HFFc6 (cell line): ENCODE data around the gene VPS26B. TPM values are rescaled to one million over a fixed set of nuclear protein-coding genes. Genes with fewer than 3 reads are reported as not detected.
"Not testable (repeated sequence)": the region's sequence is repeated elsewhere in the genome, so short reads cannot be mapped to it uniquely, and the experiment has no call there.

Experiments used
- DNase-seq: peaks from one replicate; pipeline ENCODE4 v3.0.0-alpha.2; 2018
- H3K27ac Mint-ChIP-seq: 2 replicates; pipeline ENCODE4 v1.8.0; 2020; ENCODE audit warnings: mild to moderate bottlenecking, mixed read lengths
- H3K27me3 Mint-ChIP-seq: 2 replicates; pipeline ENCODE4 v1.8.0; 2021; ENCODE audit warnings: mild to moderate bottlenecking, moderate library complexity, mixed read lengths; ENCODE audit not compliant: insufficient read depth
- H3K36me3 Mint-ChIP-seq: 2 replicates; pipeline ENCODE4 v1.8.0; 2021; ENCODE audit warnings: low read depth, mixed read lengths
- H3K4me1 Mint-ChIP-seq: 2 replicates; pipeline ENCODE4 v1.8.0; 2020; ENCODE audit warnings: low read depth, mixed read lengths
- H3K4me3 Mint-ChIP-seq: 2 replicates; pipeline ENCODE4 v1.8.0; 2020; ENCODE audit warnings: mild to moderate bottlenecking, moderate library complexity, mixed read lengths
- H3K9me3 Mint-ChIP-seq: 2 replicates; pipeline ENCODE4 v1.8.0; 2020; ENCODE audit warnings: mild to moderate bottlenecking, mixed read lengths
- CTCF ChIP-seq: fragments of 200-600 bp; sonication (generic); IDR thresholded peaks from 2 replicates; pipeline ENCODE4 v1.5.0; 2021; ENCODE audit warnings: antibody characterized with exemption, mild to moderate bottlenecking
- total RNA-seq, 6 experiments: library from RNA; stranded (reverse); fragmentation: NEBNext Ultra II Directional; extraction: Animal tissue kit (Norgen Biotek cat#: 25700); gene quantifications; 2 replicates in 1 of 6; 3 replicates in 5 of 6; pipeline ENCODE4 v1.2.3, GENCODE V29; 2021

Gene VPS26B
- total RNA-seq, 6 experiments from 2014 or later = 36.5 to 45.0 (median 39.1) TPM

- no peak for TF ChIP-seq CTCF
- H3K27ac Mint-ChIP-seq = no peak overlapping the region
- no peaks in the 10 kb centered on the region for H3K4me1 Mint-ChIP-seq
- H3K27me3 Mint-ChIP-seq = peaks cover 15% of the 10 kb centered on the region
- H3K4me3 Mint-ChIP-seq = no peak overlapping the region
- no peaks in the 10 kb centered on the region for H3K9me3 Mint-ChIP-seq
- H3K36me3 Mint-ChIP-seq = no peaks in the 10 kb centered on the region
- DNase-seq = no peak
These were observed 59.2 kb downstream of the VPS26B start for GRCh38 chr11:134283461-134284230.

GRCh38 chr11:134284349-134284748, 59.9 kb downstream of the VPS26B start:
- not testable (repeated sequence) for DNase-seq, H3K9me3 Mint-ChIP-seq, H3K27ac Mint-ChIP-seq, H3K36me3 Mint-ChIP-seq, H3K4me3 Mint-ChIP-seq, H3K4me1 Mint-ChIP-seq
- H3K27me3 Mint-ChIP-seq = peaks cover 12% of the 10 kb centered on the region

- no peak for TF ChIP-seq CTCF
- Mint-ChIP-seq H3K36me3 (no peaks in the 10 kb centered on the region), H3K4me3 (no peak overlapping the region), H3K27me3 (peaks cover 10% of the 10 kb centered on the region), H3K9me3 (no peaks in the 10 kb centered on the region; the same call in 1 of the 2 replicates), H3K27ac (no peak overlapping the region), H3K4me1 (no peaks in the 10 kb centered on the region)
- DNase-seq = no peak
These were observed 63.1 kb downstream of the VPS26B start for GRCh38 chr11:134287561-134287960.

GRCh38 chr11:134288486-134288885, 64.0 kb downstream of the VPS26B start:
- H3K36me3 Mint-ChIP-seq = no peaks in the 10 kb centered on the region

GRCh38 chr11:134289167-134289566, 64.7 kb downstream of the VPS26B start:
- Mint-ChIP-seq H3K9me3 (no peaks in the 10 kb centered on the region; the same call in 1 of the 2 replicates), H3K27ac (no peak overlapping the region), H3K4me3 (no peak overlapping the region), H3K4me1 (no peaks in the 10 kb centered on the region), H3K27me3 (peaks cover 11% of the 10 kb centered on the region), H3K36me3 (no peaks in the 10 kb centered on the region)
- DNase-seq = no peak
- no peak for TF ChIP-seq CTCF

More at GRCh38 chr11:134288486-134288885, 64.0 kb downstream of the VPS26B start:
- Mint-ChIP-seq H3K4me1 (no peaks in the 10 kb centered on the region), H3K27ac (no peak overlapping the region), H3K27me3 (peaks cover 13% of the 10 kb centered on the region), H3K9me3 (no peaks in the 10 kb centered on the region; the same call in 1 of the 2 replicates), H3K4me3 (no peak overlapping the region)
- no peak for TF ChIP-seq CTCF
- DNase-seq = no peak

- Mint-ChIP-seq H3K27me3 (peaks cover 9% of the 10 kb centered on the region), H3K4me3 (no peak overlapping the region), H3K27ac (no peak overlapping the region), H3K9me3 (no peaks in the 10 kb centered on the region; the same call in 1 of the 2 replicates), H3K4me1 (no peaks in the 10 kb centered on the region), H3K36me3 (no peaks in the 10 kb centered on the region)
- TF ChIP-seq CTCF = no peak
- DNase-seq = no peak
These were observed 65.3 kb downstream of the VPS26B start for GRCh38 chr11:134289789-134290188.
